Fibroblast of skin of scalp (primary cell): Measurements from ENCODE around the gene EGFLAM.

ENCODE experiments used
- DNase-seq: peaks from one replicate; pipeline ENCODE4 v3.0.0-alpha.2; 2013

Gene EGFLAM

DNA sequence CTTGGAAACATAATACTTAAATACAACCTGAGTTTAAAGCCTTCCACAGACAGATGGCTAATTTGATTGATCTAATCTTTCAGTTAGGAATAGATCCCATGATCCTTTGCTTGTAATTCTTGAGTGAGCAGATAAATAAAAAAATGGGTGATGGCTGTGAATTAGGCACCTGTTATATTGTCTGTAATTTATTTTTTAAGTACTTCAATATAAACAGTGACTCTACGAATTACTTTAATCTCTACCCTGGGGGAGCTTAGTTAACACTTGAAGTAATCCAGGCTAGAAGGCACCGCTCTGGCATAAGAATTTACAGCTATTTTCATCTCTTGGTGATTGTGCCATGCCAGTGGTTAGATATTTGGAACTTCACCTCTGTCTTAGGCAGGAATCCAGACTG lies 9.0 kb downstream of the EGFLAM start:
- no peak for DNase-seq

GRCh38 chr5:38273626-38274025 lies 15.3 kb downstream of the EGFLAM start:
- no peak for DNase-seq

DNA sequence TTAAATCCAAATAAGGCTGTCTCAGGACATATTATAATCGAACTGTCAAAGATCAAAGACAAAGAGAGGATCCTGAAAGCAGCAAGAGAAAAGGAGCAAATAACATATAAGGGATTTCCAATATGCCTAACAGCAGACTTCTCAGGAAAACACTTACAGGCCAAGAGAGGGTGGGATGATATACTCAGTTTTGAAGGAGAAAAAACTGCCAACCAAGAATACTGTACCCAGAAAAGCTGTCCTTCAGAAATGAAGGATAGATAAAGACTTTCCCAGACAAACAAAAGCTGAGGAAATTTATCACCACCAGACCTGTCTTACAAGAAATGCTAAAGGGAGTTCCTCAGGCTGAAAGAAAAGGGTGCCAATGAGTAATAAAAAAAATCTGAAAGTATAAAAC lies 16.0 kb downstream of the EGFLAM start:
- no peak for DNase-seq

DNA sequence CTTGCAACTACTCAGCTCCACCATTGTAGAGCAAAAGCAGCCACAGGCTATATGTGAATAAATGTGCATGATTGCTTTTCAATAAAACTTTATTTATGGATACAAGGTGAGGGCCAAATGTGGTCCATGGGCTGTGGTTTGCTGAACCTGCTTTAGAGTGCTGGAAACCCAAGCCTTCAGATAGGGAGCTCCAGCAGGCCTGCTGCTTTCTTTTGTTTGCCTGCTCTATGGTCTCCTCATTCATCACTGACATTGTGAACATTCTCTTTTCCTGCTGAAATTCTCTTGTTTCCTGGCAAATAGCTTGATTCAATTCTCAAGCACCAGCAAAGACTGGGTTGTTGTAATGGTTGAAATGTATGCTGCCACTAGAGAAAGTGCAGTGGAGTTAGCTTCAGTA lies 26.0 kb downstream of the EGFLAM start:
- no peak for DNase-seq

DNA sequence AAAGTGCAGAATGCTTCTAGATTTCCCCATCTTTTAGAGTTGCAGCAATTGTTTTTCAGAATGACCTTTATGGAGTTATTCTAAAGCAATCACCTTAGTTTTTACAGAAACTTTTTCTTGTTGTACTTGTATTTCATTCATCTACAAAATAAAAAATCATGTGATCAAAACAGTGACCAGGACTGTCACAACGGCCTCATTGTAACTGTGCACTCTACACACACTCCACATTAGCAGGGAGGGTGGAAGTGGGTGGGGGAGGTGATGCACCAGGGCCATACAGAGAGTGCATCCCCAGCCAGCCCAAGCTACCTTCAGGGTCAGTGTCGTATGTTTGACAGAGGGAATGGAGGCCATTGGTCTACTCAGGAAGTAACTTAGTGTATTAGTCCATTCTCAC lies 26.9 kb downstream of the EGFLAM start:
- DNase-seq, result no peak

- no peak for DNase-seq
These were observed 27.6 kb downstream of the EGFLAM start for GRCh38 chr5:38286002-38286401.

- no peak for DNase-seq
These were observed 28.8 kb downstream of the EGFLAM start for GRCh38 chr5:38287124-38287523.

- no peak for DNase-seq
These were observed 31.1 kb downstream of the EGFLAM start for GRCh38 chr5:38289457-38289856.

- DNase-seq, result no peak
These were observed 31.8 kb downstream of the EGFLAM start for GRCh38 chr5:38290028-38290653.

GRCh38 chr5:38291355-38291754 lies 33.0 kb downstream of the EGFLAM start:
- no peak for DNase-seq

GRCh38 chr5:38292228-38292627 lies 33.9 kb downstream of the EGFLAM start:
- DNase-seq, result no peak

GRCh38 chr5:38295751-38296150 lies 37.4 kb downstream of the EGFLAM start:
- no peak for DNase-seq

- no peak for DNase-seq
These were observed 39.7 kb downstream of the EGFLAM start for GRCh38 chr5:38297830-38298608.

- no peak for DNase-seq
These were observed 41.2 kb downstream of the EGFLAM start for GRCh38 chr5:38299585-38299984.

DNA sequence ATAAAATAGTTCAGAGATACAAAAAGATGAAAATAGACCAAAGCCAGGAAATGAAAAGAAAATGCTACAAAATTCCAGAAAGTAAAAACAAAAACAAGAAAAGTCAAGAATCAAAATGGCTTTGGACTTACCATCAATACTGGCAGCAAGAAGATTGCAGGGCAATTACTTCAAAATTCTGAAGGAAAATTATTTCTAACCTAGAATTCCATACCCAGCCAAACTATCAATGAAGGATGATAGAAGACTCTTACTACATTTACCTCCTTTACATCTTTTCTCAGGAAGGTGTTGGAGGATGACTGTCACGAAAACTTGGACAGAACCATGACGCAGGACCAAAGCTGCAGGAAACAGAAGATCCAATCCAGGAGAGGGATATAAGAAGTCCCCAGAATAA lies 46.8 kb downstream of the EGFLAM start:
- DNase-seq, result no peak

DNA sequence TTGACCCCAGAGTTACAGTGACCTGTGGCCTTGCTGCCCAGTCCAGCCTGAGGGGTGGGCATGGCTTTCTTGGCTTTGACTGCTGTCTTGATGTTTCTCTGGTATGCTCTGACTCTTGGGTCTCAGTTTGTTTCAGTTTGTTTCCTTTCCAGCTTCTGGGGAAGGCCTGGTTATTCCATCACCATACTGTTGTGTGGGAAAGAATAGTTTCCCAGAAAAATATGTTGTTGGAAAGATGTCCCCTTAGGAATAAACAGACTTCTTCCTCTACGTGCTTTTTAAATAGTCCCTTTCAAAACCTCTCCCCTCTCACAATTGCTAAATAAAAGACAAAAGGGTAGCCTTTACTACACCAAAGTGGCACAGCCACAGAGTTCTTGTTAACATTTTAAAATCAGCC lies 49.5 kb downstream of the EGFLAM start:
- DNase-seq, result no peak

DNA sequence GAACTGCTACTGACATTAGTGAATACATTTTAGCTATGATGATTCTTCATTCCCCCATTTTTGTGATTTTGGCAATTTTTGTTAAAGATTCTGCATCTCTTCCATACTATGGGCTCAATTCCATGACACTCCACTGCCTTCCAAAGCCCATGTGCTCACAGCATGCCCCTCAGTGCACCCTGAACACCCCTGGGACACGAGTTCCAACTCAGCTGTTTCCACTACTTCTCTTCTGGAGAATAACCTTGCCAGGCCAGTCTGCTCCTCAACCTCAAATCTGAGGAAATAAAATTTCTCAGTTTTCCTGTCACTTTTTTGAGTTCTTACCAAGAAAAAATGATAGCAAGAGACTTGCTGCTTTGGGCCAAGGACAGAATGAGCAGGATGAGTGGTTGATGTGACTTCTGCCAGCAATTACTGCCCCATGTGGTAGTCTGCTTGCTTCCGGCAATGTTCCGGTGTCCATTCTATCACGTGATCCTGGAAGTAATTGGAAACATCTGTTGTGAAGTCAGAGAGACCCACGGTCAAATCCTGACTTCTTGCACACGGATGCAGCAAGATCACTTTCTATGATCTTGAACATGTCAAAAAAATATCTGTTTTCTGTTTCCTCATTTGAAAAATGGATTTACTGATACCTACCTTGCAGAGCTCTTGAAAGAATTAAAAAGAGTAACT lies 58.3 kb downstream of the EGFLAM start:
- DNase-seq, result peak; percentile 76

GRCh38 chr5:38317868-38318267 lies 59.5 kb downstream of the EGFLAM start:
- DNase-seq, result no peak

DNA sequence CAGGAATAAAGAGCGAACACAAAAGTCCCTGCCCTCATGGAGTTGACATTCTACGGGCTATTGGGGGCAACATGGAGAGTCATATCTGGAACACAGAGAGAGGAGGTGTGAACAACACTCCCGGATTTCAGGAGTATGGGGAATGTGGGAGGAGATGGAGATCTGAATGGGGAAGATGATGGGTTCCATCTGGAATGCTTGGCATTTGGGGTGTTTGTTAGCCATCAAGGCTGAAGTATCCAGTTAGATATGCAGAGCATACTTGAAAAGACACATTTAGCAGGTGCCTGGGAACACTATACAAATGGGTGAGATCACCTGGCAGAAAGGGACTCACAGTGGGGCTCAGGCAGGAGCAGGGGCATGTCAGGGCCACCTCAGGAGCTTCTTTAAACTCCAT lies 61.1 kb downstream of the EGFLAM start:
- no peak for DNase-seq

GRCh38 chr5:38321978-38322377 lies 63.6 kb downstream of the EGFLAM start:
- no peak for DNase-seq

- peak; percentile 82 for DNase-seq
These were observed 65.4 kb downstream of the EGFLAM start for GRCh38 chr5:38323645-38324295.

DNA sequence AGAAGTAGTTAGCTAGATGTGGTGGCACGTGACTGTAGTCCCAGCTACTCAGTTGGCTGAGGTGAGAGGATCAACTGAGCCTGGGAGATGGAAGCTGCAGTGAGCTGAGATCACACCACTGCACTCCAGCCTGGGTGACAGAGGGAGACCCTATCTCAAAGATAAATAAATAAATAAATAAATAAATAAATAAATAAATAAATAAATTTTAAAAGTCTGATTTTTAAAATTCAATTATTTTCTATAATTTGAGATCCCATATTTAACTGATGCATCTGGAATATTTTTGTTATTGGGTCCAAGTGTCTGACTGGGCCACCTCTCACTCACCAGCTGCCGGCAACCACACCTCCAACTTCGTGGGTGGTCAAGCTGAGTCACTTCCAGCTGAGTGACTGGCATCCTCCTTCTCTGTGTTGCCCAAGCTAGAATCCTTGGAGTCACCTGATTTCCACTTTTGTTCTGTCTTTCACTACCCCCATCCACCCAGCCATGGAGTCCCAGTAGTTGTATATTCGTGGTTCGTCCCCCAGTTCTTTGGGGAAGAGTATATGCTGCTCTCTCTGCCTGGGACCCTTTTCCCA lies 70.9 kb downstream of the EGFLAM start:
- peak; percentile 39 for DNase-seq

DNA sequence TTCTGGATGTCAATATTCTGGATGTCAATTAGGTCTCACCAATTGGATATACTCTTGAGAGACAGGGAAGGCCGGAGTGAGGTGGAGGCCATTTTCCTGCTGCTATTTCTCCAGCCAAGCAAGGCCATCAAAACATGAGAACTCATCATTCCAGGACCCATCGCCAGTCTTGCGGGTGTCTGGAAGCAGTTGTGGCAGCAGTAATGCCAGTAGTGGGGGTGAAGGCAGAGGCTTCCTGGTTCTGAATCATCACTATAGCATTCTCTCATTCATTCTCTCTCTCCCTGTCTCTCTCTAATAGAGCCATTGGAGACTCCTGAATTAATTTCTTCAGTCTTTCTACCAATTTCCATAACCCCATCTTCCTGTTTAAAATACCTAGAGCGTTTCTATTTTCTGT lies 71.8 kb downstream of the EGFLAM start:
- DNase-seq, result peak; percentile 62
